K562 (cell line): ENCODE results near the gene ARHGAP26. TPM values are rescaled to one million over a fixed set of nuclear protein-coding genes. Genes with fewer than 3 reads are reported as not detected.

Experiments used
- ATAC-seq: fragments of 200-7000 bp; cut with Tn5 transposase; 3 replicates; pipeline ENCODE4 v1.9.1; 2020; ENCODE audit warnings: moderate library complexity
- BruUV-seq: library from RNA; stranded (reverse); fragments of 400-500 nt; replicated peaks from 2 replicates; lab custom pipeline; 2021; lab: Mats Ljungman, UMichigan
- CTCF ChIA-PET: fragments of 300-600 bp; formaldehyde crosslinking; extraction: SDS; loops from one replicate; lab custom pipeline; 2021; ENCODE audit warnings: low intra/inter-chr PET ratio; lab: Yijun Ruan, JAX
- POLR2A ChIA-PET: fragments of 300-600, 350-650 bp; sonication (Branson Sonifier 250); formaldehyde crosslinking; extraction: SDS; loops from one replicate; lab custom pipeline; 2021; ENCODE audit warnings: antibody characterized with exemption, inconsistent platforms; lab: Yijun Ruan, JAX
- DNase-seq, 4 experiments: peaks; one replicate each; pipeline versions ENCODE4 v3.0.0 to v3.0.0-alpha.2; 2011 to 2018; ENCODE audit warnings: low spot score in 3 of 4, mixed read lengths in 3 of 4; ENCODE audit errors: extremely low read depth in 1 of 4
- FAIRE-seq: peaks from 2 replicates; lab custom pipeline; 2011; peaks lifted over from hg19 to GRCh38; lab: Jason Lieb, UNC
- H2AFZ ChIP-seq: 2 replicates; pipeline ENCODE4 v1.6.0; 2011; ENCODE audit warnings: low read depth, low read length, control low read depth, inconsistent platforms
- H3K27ac ChIP-seq: fragments of 200-600 bp; 3 replicates; pipeline ENCODE4 v1.8.0; 2011; ENCODE audit warnings: low read depth, mild to moderate bottlenecking, control low read depth, inconsistent platforms, low read length, moderate library complexity, mixed read lengths; ENCODE audit errors: extremely low read depth
- H3K27me3 ChIP-seq, 2 experiments: fragments of 300-600 bp in 1 of 2; 2 replicates in 1 of 2; 3 replicates in 1 of 2; pipeline versions ENCODE4 v1.6.0 to v1.8.0; 2011; ENCODE audit warnings: inconsistent platforms in 2 of 2, low read length in 2 of 2, mild to moderate bottlenecking in 1 of 2, mixed read lengths in 1 of 2, moderate library complexity in 1 of 2; ENCODE audit not compliant: control insufficient read depth in 2 of 2, insufficient read depth in 2 of 2
- H3K36me3 ChIP-seq: fragments of 300-600 bp; 3 replicates; pipeline ENCODE4 v1.8.0; 2011; ENCODE audit warnings: mild to moderate bottlenecking, low read length, inconsistent platforms; ENCODE audit not compliant: control insufficient read depth, insufficient read depth
- H3K4me1 ChIP-seq, 2 experiments: fragments of 200-600 bp in 1 of 2; replicated peaks in 1 of 2; 2 replicates in 1 of 2; 3 replicates in 1 of 2; pipeline versions ENCODE4 v1.5.1 to v1.8.0; 2011; ENCODE audit warnings: inconsistent platforms in 2 of 2, low read length in 2 of 2, mild to moderate bottlenecking in 1 of 2, mixed read lengths in 1 of 2, moderate library complexity in 1 of 2; ENCODE audit not compliant: control insufficient read depth in 2 of 2, insufficient read depth in 2 of 2
- H3K4me2 ChIP-seq: 2 replicates; pipeline ENCODE4 v1.6.1; 2011; ENCODE audit warnings: low read length, control low read depth, inconsistent platforms, mixed read lengths; ENCODE audit not compliant: insufficient read depth
- H3K4me3 ChIP-seq: fragments of 200-600 bp; sonication (generic), shearing (Covaris generic); 2 replicates; pipeline ENCODE4 v1.5.1; 2016; ENCODE audit warnings: control low read depth, inconsistent platforms
- H3K79me2 ChIP-seq: fragments of 200-600 bp; 3 replicates; pipeline ENCODE4 v1.8.0; 2011; ENCODE audit warnings: low read length, inconsistent platforms; ENCODE audit not compliant: control insufficient read depth, insufficient read depth
- H3K9ac ChIP-seq, 2 experiments: 2 replicates each; pipeline versions ENCODE4 v1.6.0 to v1.6.1; 2011; ENCODE audit warnings: low read depth in 2 of 2, low read length in 2 of 2, control low read depth in 1 of 2, inconsistent platforms in 1 of 2, mild to moderate bottlenecking in 1 of 2, mixed read lengths in 1 of 2; ENCODE audit not compliant: insufficient read depth in 1 of 2
- H3K9me1 ChIP-seq: one replicate; pipeline ENCODE4 v1.6.0; 2011; ENCODE audit warnings: inconsistent platforms, mild to moderate bottlenecking, low read length, moderate library complexity; ENCODE audit not compliant: control insufficient read depth, insufficient read depth
- H3K9me3 ChIP-seq: replicated peaks from 2 replicates; pipeline ENCODE4 v1.5.1; 2011; ENCODE audit warnings: low read depth, low read length, inconsistent platforms; ENCODE audit not compliant: control insufficient read depth, insufficient read depth
- H4K20me1 ChIP-seq: replicated peaks from 2 replicates; pipeline ENCODE4 v1.6.1; 2011; ENCODE audit warnings: low read length, inconsistent platforms, mixed read lengths; ENCODE audit not compliant: control insufficient read depth, insufficient read depth
- ARID3B ChIP-seq: fragments of 250-450 bp; sonication (Bioruptor Pico); IDR thresholded peaks from 2 replicates; pipeline ENCODE4 v1.4.0; 2020; ENCODE audit warnings: borderline replicate concordance
- FOXA3 ChIP-seq, 2 experiments: fragments of 450-650 bp in 1 of 2; sonication (generic) in 1 of 2; formaldehyde crosslinking; IDR thresholded peaks in 1 of 2; conservative IDR thresholded peaks in 1 of 2; 2 replicates each; pipeline versions ENCODE4 v1.4.0 to v1.8.0; 2020 to 2022; ENCODE audit warnings: mild to moderate bottlenecking in 2 of 2, missing genetic modification reagents in 1 of 2
- KLF6 ChIP-seq: fragments of 250-450 bp; sonication (Bioruptor Pico); IDR thresholded peaks from 2 replicates; pipeline ENCODE4 v1.4.0; 2020; ENCODE audit warnings: mild to moderate bottlenecking, moderate library complexity, borderline replicate concordance
- MAX ChIP-seq: sonication (generic); formaldehyde crosslinking; IDR thresholded peaks from 2 replicates; pipeline ENCODE4 v1.9.0; 2022; ENCODE audit warnings: mild to moderate bottlenecking, missing genetic modification reagents
- MCM7 ChIP-seq, 2 experiments: fragments of 450-650 bp; IDR thresholded peaks; 2 replicates each; pipeline ENCODE4 v1.6.1; 2016 to 2018
- MYC ChIP-seq, 2 experiments: fragments of 250-450 bp in 1 of 2; sonication (Bioruptor Pico) in 1 of 2; IDR thresholded peaks; 2 replicates each; pipeline versions ENCODE4 v1.5.1 to v1.6.1; 2012 to 2021; ENCODE audit warnings: low read depth in 2 of 2, borderline replicate concordance in 1 of 2, improper control_type of control experiment in 1 of 2, low read length in 1 of 2, mild to moderate bottlenecking in 1 of 2, moderate library complexity in 1 of 2
- RUNX1 ChIP-seq: sonication (generic); IDR thresholded peaks from 2 replicates; pipeline ENCODE4 v1.6.1; 2016; ENCODE audit warnings: antibody characterized with exemption, low read depth
- STAT5B ChIP-seq: fragments of 250-450 bp; sonication (Bioruptor Pico); IDR thresholded peaks from 2 replicates; pipeline ENCODE4 v1.8.0; 2021; ENCODE audit warnings: mild to moderate bottlenecking, inconsistent platforms
- ZBTB17 ChIP-seq: fragments of 450-650 bp; formaldehyde crosslinking; IDR thresholded peaks from 2 replicates; pipeline ENCODE4 v1.4.0; 2020; ENCODE audit warnings: mild to moderate bottlenecking
- ZFP30 ChIP-seq: fragments of 250-450 bp; sonication (Bioruptor Pico); IDR thresholded peaks from 2 replicates; pipeline ENCODE4 v1.8.0; 2022; ENCODE audit warnings: moderate library complexity, mild to moderate bottlenecking, inconsistent platforms, borderline replicate concordance
- ZNF644 ChIP-seq: fragments of 200-800 bp; sonication (Bioruptor generic); IDR thresholded peaks from 2 replicates; pipeline ENCODE4 v1.6.1; 2016; ENCODE audit warnings: low read depth, missing genetic modification characterization, missing compliant biosample characterization
- ZNF740 ChIP-seq, 3 experiments: fragments of 200-800 bp in 1 of 3; sonication (Bioruptor generic) in 1 of 3; sonication (generic) in 1 of 3; formaldehyde crosslinking in 1 of 3; IDR thresholded peaks; 2 replicates each; pipeline versions ENCODE4 v1.6.1 to v1.8.0; 2016 to 2022; ENCODE audit warnings: mild to moderate bottlenecking in 2 of 3, missing compliant biosample characterization in 2 of 3, missing genetic modification characterization in 2 of 3, missing genetic modification reagents in 1 of 3
- WGBS: fragments of 100-300 bp; shearing (Covaris generic); methylation state at CpG from one replicate; pipeline ENCODE4 v1.1.6; 2016; ENCODE audit warnings: low coverage, mixed read lengths; ENCODE audit not compliant: insufficient coverage; ENCODE audit errors: missing lambda C conversion rate; 5-methylcytosine and 5-hydroxymethylcytosine counted together
- in situ Hi-C: fragments of 300-500 bp; cut with MboI; formaldehyde crosslinking; loops from 4 replicates; pipeline ENCODE4 v1.15.0; 2018; ENCODE audit warnings: inconsistent platforms, mixed read lengths
- intact Hi-C: fragments of 100-400 bp; cut with micrococcal nuclease; formaldehyde crosslinking; loops from 2 replicates; pipeline ENCODE4 v1.14.2; 2022
- polyA plus RNA-seq, 8 experiments: library from polyadenylated mRNA; depleted of rRNA in 4 of 8; stranded (reverse) in 5 of 8; unstranded in 3 of 8; fragments of >200 nt; fragmentation: Nextera tagmentation in 2 of 8; fragmentation: Illumina TruSeq in 1 of 8; extraction: Ambion mirVana in 2 of 8; extraction: Trizol in 1 of 8; gene quantifications; 2 replicates each; pipeline versions ENCODE4 v1.2.1 to v1.2.3, GENCODE V29; 2011 to 2014; ENCODE audit warnings: inconsistent platforms in 1 of 8, missing spikeins in 1 of 8
- total RNA-seq, 7 experiments: library from RNA; depleted of rRNA in 6 of 7; stranded (reverse); fragments of >200 nt in 6 of 7; fragmentation: Illumina TruSeq in 2 of 7; extraction: Trizol in 2 of 7; gene quantifications; 2 replicates each; pipeline versions ENCODE4 v1.2.1 to v1.2.3, GENCODE V29; 2011 to 2021; ENCODE audit warnings: low replicate concordance in 1 of 7

Gene ARHGAP26
- total and polyA plus RNA-seq, 9 of the 15 experiments (the other 6 are each of a cell fraction or from before 2014, with no cell fraction given) = 0.13 to 1.1 (median 0.55) TPM

- Histone ChIP-seq H3K9ac (no peak overlapping the region), H3K27ac (no peak overlapping the region), H4K20me1 (no peaks in the 10 kb centered on the region), H3K36me3 (no peaks in the 10 kb centered on the region), H3K4me3 (no peak overlapping the region), H3K27me3 (peaks cover 3 to 5% of the 10 kb centered on the region in 2 experiments; a peak in 3 of 5 replicates), H3K9me3 (no peaks in the 10 kb centered on the region), H3K4me2 (no peak overlapping the region), H2AFZ (no peak overlapping the region), H3K9me1 (no peaks in the 10 kb centered on the region), H3K4me1 (no peaks in the 10 kb centered on the region), H3K79me2 (no peaks in the 10 kb centered on the region)
- ATAC-seq = no peak
- FAIRE-seq = no peak
- in situ Hi-C loops = no loop called here
- TF ChIP-seq MCM7 (IDR thresholded peaks at IDR 0.05) (no peak), RUNX1 (no peak), MYC (IDR thresholded peaks at IDR 0.05; ENCODE audit: low read depth, low read length) (no peak), MYC (CRISPR knock-in tag; IDR thresholded peaks at IDR 0.05; ENCODE audit: borderline replicate concordance, low read depth) (no peak)
- CTCF ChIA-PET = no interaction called here
- POLR2A ChIA-PET = interaction anchor here (0.7 to 0.8 kb wide), 2 partner anchors 9 to 267 kb away, joined by 3 read pairs; no protein-coding TSS in a partner anchor
- intact Hi-C loops = loop anchor here (10.0 kb wide), 2 partner anchors 298 to 728 kb away; no protein-coding TSS in a partner anchor
- BruUV-seq = no TSS peak
- 0% methylated on average over 2 of the region's 2 CpGs for WGBS
- no peak for DNase-seq
These were observed 112.8 kb downstream of the ARHGAP26 start for GRCh38 chr5:142883025-142883424.

- BruUV-seq = no TSS peak
- Histone ChIP-seq H3K9me3 (no peaks in the 10 kb centered on the region), H3K9ac (no peak overlapping the region), H3K4me3 (no peak overlapping the region), H3K27ac (no peak overlapping the region), H3K4me1 (no peaks in the 10 kb centered on the region), H3K79me2 (no peaks in the 10 kb centered on the region), H4K20me1 (no peaks in the 10 kb centered on the region), H3K27me3 (peaks cover 2 to 4% of the 10 kb centered on the region in 2 experiments; a peak in 3 of 5 replicates), H3K4me2 (no peak overlapping the region), H3K9me1 (no peaks in the 10 kb centered on the region), H2AFZ (no peak overlapping the region), H3K36me3 (no peaks in the 10 kb centered on the region)
- 3% methylated on average over 4 of the region's 4 CpGs for WGBS
- POLR2A ChIA-PET = interaction anchor here (0.7 kb wide), 1 partner anchor 267 kb away, joined by 3 read pairs; no protein-coding TSS in a partner anchor
- CTCF ChIA-PET = no interaction called here
- ATAC-seq (no peak), FAIRE-seq (no peak), DNase-seq (no peak)
- intact Hi-C loops = loop anchor here (10.0 kb wide), 2 partner anchors 299 to 729 kb away; no protein-coding TSS in a partner anchor
- in situ Hi-C loops = no loop called here
- no peak for TF ChIP-seq ARID3B (CRISPR knock-in tag)
- no peak for TF ChIP-seq KLF6
- TF ChIP-seq ZNF644 (tag) = no peak
- no peak for TF ChIP-seq ZFP30 (CRISPR knock-in tag)
- no peak for TF ChIP-seq FOXA3 (CRISPR knock-in tag; conservative IDR thresholded peaks at IDR 0.05 in 1 of 2, IDR thresholded peaks at IDR 0.05 in 1 of 2)
- no peak for TF ChIP-seq ZBTB17 (CRISPR knock-in tag)
- TF ChIP-seq ZNF740 (CRISPR knock-in tag; IDR thresholded peaks at IDR 0.05) = no peak
- TF ChIP-seq ZNF740 (tag; IDR thresholded peaks at IDR 0.05) = no peak
- TF ChIP-seq MAX (CRISPR knock-in tag) = no peak
- TF ChIP-seq STAT5B (CRISPR knock-in tag) = no peak
These were observed 113.3 kb downstream of the ARHGAP26 start for GRCh38 chr5:142883438-142883837.
